ENCODE measurements around the gene OTUB1.
"Not testable (repeated sequence)": the region's sequence is repeated elsewhere in the genome, so short reads cannot be mapped to it uniquely, and the experiment has no call there.

The OTUB1 gene, protein sequence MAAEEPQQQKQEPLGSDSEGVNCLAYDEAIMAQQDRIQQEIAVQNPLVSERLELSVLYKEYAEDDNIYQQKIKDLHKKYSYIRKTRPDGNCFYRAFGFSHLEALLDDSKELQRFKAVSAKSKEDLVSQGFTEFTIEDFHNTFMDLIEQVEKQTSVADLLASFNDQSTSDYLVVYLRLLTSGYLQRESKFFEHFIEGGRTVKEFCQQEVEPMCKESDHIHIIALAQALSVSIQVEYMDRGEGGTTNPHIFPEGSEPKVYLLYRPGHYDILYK

DNA sequence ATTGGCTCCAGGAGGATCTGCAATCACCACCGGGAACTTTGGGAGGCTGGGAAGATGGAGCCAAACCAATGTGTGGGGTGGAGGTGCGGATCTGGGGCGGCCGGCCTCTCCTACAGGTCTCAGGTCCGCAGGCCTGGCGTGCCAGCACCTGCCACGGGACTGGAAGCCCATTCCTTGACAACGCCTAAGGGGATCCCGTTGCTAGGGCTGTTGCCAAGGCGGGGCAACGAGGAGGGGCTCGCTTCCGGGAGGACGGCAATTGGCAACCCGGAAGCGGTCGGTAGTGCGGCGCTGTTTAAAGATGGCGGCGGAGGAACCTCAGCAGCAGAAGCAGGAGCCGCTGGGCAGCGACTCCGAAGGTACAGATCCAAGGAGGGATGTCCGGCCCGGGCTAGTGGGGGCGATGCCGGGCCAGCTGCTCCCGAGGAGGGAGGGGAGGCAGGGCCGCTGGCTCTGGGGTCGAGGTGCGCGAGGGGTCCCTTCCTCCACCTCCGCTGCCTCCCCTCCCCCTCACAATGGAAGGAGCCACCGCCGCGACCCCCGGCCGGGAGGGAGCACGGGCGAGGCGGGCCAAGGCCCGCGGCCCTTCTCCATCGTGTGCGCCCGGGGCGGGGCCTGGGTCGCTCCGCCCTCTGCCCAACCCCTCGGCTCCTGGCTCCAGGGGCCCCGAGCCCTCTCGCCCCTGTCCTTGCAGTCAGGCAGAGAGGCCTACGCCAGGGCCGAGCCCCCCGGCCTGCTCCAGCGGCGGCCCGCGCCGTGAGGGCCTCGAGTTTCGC lies at the start of gene OTUB1:
TSS of gene OTUB1 (plus strand) at position 283 of the 776 bp plus-strand sequence. CDS start at position 302, 19 bp downstream.
- DNase-seq (ENCODE audit: low read depth), result peak; percentile 92

DNA sequence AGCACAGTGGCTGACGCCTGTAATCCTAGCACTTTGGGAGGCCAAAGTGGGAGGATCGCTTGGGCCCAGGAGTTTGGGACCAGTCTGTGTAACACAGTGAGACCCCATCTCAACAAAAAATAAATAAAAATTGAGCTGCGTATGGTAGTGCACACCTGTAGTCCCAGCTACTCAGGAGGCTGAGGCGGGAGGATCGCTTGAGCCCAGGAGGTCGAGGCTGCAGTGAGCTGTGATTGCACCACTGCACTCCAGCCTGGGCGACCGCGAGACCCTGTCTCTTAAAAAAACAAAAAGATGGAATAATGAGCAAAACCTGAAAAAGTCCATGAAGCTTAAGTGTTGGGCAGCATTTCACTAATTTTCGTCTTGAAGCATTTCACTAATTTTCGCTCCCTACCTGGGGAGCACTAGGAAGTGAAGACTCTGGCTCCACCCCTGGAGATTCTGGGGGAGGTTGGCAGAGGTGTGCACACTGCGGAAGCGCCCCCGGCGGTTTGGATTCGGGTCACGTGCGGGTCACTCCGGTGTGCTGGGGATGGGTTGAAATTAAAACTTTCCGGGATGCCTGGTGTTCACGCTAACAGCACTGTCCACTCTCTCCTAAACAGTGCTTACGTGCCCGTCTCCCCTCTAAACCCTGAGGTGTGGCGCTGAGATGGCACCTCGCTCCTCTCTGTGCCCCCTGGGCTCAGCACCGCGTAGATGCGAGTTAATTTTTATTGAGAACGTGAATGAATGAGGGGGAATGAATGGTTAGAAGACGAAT lies 48.3 kb upstream of the OTUB1 start:
- no peak for DNase-seq (ENCODE audit: low read depth)

DNA sequence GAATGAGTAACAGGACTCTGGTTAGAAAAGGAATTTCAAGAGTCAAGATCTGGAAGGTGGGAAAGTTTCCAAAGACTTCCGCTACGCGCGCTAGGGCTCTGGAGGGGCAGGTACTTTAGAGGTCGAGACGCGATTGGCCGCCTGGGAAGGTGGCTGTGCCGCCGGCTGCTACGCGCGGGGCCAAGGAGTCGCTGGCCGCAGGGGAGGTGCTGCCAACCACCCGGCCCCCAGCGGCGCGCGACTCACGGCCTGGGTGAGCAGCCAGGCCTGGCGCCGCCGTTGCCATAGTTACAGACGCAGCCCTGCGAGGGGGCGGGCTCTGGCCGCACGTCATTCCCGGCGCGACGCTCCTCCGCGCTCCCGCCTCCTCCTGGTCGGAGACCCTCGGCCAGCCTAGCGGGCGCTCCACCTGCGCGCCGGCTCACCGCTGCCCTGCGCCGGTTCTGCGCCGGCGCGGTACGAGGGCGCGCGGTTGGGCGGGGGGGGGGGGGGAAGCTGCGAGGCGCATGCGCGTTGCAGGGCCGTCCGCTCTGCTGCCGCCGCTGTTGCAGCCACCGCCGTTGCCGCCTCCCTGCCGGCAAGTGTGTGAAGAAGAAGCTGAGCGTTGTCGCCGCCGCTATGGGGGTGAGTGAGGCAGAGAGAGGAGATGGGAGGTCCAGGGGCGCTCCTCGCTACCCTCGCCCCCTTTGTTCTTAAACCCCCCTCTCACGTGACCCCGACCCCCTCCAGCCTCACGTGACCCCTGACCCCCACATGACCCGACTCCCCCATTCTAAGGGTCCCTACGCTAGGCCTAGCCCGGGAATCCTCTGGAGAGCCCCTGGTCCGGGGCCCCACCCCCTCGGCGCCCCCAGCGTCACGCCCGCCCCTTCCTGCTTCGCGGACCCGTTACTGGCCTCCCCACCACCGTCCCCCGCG lies 47.5 kb upstream of the OTUB1 start, which contains the start of gene NAA40:
TSS of gene NAA40 (plus strand) at position 524 of the 918 bp plus-strand sequence. CDS start at position 619, 95 bp downstream.
- peak; percentile 96 for DNase-seq (ENCODE audit: low read depth)

DNA sequence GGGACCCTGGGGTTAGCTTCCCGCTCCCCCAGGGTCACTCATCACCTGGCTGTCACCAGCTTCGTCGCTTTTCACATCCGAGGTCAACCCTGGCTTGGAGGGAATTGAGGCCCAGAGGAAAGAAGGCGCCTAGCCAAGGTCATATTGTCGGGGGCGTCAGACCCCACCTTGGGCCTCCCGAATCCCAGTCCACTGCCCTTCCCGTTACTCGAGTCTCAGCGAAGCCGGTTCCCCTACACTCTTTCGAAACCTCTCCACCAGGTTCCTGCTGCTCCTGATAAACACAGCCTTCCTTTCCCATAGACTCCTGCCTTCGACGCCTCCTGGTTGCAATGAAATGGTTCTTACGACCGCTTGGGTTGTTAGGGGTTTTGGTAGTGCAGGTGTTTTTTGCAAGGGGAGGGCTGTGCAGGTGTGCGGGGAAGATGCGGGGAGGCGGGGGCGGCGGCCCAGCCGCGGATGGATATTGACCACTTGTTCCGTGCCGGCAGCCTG lies 46.8 kb upstream of the OTUB1 start:
- DNase-seq (ENCODE audit: low read depth), result peak; percentile 29

DNA sequence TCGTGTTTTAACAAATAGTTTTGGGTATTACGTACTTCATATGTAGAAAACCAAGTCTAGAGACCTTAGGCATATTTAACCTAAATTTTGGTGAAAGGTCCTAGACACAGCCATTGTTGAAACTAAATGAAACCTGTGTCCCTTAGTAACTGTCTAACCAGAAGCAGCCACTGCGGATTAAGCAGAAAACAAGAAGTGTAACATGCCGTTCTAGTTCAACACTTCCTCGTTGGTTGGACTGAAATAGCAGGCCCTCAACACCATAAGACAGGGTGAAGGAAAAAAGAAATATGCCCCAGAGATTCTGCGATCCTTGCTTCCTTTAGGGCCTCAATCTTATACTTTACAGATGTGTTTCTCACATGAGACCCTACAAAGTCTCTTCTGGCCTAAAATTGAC lies 45.5 kb upstream of the OTUB1 start:
- no peak for DNase-seq (ENCODE audit: low read depth)

DNA sequence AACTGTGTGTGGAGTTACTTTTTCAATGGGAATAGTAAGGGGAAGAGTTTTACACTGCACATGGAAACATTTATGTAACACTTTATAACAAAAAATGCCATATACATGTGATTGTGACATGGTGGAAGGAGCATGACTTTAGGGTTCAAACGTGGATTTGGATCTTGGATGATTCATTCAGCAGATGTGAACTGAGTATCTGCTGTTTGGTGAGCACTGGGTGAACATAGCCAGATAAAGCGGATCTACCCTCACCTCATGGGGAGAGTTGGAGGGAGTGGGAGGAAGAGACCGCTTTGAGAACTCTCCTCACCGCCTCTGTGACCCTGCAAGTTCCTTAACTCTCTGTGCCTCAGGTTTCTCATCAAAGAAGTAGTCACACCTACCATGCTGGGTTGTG lies 44.3 kb upstream of the OTUB1 start:
- DNase-seq (ENCODE audit: low read depth), result no peak

DNA sequence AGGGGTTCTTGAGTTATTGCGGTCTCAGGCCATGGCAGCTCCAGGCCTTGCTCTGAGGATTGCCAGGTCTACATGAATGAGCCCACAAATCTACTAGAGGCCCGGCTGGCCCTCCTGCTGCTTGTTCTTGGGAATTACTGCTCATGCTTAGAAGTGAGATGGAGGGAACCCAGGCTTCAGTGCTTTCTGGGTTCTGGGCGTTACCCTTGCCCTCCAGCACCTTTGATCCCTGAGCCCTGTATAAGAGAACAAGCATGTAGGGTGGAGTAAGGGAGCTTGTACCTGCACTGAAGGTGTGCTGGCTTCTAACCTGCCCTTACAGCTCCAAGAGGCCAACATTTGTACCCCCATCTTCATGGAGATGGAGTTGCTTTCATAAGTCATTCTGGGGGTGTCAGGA lies 43.4 kb upstream of the OTUB1 start:
- DNase-seq (ENCODE audit: low read depth), result no peak

DNA sequence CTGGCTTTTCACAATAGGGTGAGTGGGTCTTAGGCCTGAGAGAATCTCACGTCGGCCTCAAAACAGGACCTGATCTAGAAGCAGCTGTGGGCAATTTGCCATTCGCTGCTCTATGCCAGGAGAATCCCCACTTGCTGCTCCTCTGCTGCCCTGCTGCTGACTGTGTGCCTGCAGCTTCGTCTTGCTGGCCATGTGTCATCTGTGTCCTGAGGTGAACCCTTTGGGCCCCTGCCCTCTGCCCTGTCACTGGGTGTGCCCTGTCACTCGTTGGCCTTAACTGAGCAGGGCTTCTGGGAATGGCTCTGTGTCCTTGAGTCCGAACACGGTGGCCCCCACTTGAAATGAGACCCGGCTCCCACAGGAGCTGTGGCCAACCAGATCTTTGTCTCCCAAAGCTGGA lies 41.3 kb upstream of the OTUB1 start:
- peak; percentile 33 for DNase-seq (ENCODE audit: low read depth)

DNA sequence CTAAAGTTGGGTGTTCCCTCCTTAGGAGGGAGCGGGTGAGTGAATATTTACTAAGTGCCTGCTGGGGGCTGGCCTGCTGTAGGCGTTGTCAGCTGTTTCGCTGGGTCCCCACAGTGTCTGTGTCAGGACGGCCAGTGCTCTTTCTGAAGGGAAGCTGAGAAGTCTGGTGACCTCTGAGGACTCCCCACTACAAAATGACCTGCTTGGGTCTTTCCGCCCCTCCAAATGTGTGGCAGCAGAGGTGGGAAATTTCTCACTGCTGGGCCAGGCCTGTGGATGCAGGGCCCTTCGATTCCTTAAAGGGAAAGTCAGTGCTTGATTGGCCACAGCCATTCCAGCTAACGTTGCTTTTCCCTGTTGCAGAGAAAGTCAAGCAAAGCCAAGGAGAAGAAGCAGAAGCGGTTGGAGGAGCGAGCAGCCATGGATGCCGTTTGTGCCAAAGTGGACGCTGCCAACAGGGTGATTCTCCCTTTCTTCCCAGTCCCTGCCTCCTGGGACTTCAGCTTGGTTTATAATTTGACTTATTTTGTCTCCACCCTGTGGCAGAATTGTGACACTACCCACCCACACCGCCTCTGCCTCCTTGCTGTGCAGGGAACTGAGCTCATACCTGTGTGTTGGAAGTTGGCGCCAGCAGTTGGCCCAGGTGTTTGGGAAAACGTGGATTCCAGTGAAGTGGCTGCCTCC lies 40.6 kb upstream of the OTUB1 start:
- peak; percentile 79 for DNase-seq (ENCODE audit: low read depth)

DNA sequence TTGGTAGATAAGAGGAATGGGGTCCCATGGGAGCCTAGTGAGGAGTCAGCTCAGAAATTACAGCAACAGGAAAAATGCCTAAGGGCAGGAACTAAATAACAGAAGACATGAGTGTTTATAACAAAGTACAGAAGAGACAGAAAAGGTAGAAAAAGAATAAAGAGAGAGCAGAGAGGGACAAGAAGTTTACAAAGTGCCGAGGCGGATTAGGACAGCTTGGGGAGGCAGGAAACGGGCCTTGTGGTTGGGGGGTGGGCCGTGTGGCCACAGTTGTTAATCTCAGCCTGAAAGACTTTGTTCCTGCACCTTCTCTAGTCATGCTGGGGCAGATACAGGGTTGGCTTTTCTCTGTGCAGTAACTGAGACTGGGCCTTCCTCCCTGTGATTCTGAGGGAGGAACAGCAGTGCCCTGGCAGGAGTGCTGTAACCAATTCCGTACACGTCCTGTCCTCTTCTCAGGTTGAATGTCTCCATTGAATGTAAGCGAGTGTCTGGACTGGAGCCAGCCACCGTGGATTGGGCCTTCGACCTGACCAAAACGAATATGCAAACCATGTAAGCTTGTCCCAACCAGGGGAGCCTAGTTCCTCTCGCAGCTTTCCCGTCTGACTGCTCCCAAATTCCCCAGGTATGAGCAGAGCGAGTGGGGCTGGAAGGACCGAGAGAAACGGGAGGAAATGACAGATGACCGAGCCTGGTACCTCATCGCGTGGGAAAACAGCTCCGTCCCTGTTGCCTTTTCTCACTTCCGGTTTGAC lies 34.3 kb upstream of the OTUB1 start:
- DNase-seq (ENCODE audit: low read depth), result no peak

DNA sequence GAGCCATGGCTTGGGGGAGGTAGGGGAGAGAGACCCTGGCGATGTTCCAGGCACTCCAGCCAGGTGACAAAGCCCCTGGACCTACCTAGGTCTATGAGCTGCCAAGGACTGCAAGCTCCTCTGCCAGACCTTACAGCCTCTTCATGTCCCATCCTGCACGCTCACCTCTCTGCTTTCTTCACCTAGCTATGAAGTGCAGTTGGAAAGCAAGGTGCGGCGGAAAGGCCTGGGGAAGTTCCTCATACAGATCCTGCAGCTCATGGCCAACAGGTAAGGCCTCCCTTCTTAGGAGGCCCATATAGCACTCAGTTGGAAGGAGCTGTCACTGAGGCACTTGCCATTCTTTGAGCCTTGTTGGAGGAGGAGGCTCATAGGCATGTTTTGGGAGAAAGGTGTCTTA lies 33.7 kb upstream of the OTUB1 start:
- no peak for DNase-seq (ENCODE audit: low read depth)

DNA sequence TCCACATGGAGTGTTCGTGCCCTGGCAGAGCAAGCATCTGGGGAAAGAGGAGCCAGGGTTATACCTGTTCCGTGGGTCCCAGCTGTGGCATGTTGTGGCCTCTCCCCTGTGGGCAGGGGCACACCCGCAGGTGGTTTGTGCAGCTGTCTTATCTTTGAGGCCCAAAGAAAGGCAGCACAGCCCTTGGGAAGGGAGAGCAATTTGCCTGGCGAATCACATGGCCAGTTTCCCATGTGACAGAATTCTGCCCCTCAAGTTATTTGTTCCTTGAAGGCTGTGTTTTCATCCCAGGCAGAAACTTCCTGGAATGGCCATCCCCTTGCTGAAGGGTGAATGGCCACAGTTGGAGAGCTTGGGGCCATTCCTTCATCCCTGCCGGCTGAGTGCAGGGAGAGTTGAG lies 28.2 kb upstream of the OTUB1 start:
- DNase-seq (ENCODE audit: low read depth), result no peak

DNA sequence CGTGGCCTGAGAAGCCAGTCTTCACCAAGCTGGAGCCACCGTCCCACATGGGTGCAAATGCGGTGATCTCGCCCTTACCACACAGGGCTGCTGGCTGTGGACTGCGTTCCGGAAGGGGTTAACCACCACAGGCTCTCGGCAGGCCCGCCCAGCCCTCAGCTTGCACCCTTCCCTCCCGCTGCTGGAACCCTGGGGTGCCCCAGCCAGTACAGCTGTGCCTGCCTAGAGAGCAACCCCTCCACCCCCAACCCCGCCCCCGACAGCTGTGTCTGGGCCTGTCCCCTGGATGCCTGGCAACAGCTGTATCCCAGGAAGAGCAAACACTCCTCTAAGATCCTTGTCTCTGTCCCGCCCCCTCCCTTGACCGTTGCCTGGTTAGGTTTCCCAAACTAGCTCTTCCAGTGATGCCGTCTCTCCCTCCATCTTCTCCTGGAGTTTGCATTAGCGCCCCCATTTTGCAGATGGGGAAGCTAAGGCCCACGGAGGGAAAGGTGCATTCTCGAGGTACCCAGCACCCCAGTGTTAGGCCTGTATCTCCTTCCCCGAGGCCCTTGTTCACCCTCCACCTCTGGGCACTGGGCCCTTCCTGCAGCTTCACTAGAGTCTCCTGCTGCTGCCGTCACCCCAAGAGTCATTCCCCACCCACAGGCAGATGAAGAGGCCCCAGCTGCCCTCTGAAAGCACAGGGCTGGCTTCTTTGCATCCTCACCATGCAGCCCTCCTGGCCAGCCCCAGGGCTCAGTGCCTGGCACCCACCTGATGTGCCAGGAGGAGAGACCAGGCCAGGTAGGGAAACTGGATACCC lies 24.4 kb upstream of the OTUB1 start:
- peak; percentile 38 for DNase-seq (ENCODE audit: low read depth)

DNA sequence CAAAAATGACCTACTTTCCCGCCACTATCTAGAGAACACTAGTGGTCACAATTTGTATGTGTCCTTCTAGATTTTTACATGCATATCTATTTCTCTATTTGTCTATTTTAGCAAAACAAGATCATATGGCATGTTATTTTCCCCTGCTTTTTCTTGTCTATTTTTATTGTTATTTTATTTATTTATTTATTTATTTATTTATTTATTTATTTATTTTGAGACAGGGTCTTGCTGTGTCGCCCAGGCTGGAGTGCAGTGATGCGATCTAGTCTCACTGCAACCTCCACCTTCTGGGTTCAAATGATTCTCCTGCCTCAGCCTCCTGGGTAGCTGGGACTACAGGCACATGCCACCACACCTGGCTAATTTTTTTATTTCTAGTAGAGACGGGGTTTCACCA lies 22.3 kb upstream of the OTUB1 start:
- not testable (repeated sequence) for DNase-seq (ENCODE audit: low read depth)

DNA sequence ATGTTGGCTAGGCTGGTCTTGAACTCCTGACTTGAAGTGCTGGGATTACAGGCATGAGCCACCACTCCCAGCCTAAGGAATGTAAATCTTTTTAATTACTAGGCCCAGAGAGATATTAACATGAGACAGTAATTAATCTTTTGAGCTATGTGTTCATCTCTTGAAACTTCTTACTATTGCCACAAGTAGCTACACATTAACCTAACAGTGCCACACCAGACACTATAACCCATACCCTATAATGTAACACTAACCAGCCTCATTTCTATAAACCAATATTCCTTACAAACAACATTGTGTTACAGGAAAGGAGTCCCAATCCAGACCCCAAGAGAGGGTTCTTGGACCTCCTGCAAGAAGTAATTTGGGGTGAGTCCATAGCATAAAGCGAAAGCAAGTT lies 19.8 kb upstream of the OTUB1 start:
- no peak for DNase-seq (ENCODE audit: low read depth)

DNA sequence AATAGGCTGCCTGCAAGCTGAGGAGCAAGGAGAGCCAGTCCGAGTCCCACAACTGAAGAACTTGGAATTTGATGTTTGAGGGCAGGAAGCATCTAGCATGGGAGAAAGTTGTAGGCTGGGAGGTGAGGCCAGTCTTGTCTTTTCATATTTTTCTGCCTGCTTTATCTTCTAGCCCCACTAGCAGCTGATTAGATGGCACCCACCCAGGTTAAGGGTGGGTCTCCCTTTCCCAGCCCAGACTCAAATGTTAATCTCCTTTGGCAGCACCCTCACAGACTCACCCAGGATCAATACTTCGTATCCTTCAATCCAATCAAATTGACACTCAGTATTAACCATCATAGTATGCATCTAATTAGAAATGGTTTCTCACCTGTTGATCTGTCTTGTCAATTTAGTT lies 16.8 kb upstream of the OTUB1 start:
- DNase-seq (ENCODE audit: low read depth), result no peak

DNA sequence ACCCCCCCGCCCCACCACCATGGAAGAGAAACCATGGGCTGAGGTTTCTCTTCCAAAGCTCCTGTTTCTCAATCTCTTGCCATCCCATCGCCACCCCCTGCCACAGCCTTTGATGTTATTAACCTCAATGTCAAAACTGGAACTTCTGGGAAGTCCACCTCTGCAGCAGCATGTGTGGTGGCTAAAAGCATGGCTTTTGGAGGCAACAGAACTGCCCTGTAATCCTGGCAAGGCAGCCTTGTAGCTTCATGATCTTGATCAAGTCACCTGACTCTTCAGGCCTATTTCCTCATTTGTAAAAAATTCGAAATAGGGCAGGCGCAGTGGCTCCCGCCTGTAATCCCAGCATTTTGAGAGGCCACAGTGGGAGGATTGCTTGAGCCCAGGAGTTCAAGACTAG lies 15.3 kb upstream of the OTUB1 start:
- DNase-seq (ENCODE audit: low read depth), result no peak

DNA sequence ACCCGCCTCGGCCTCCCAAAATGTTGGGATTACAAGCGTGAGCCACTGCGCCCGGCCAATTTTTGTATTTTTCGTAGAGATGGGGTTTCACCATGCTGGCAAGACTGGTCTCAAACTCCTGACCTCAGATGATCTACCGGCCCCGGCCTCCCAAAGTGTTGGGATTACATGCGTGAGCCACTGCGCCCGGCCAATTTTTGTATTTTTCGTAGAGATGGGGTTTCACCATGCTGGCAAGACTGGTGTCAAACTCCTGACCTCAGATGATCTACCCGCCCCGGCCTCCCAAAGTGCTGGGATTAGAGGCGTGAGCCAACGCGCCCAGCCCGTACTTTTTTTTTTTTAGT lies 12.4 kb upstream of the OTUB1 start:
- DNase-seq (ENCODE audit: low read depth), result not testable (repeated sequence)
